Sigmoid colon (tissue), 7 donors: ENCODE measurements around the gene SLC25A28. TPM values are rescaled to one million over a fixed set of nuclear protein-coding genes. Genes with fewer than 3 reads are reported as not detected.

Experiments used
- DNase-seq: peaks from one replicate; pipeline ENCODE4 v3.0.0-alpha.2; 2019
- H3K27ac ChIP-seq, 4 donors: fragments of 200-600 bp; sonication (generic); one replicate each; pipeline ENCODE4 v1.5.1; 2016 to 2019; ENCODE audit warnings: mild to moderate bottlenecking in 1 of 4
- H3K27me3 ChIP-seq, 3 donors: fragments of 200-600 bp; sonication (generic); one replicate each; pipeline ENCODE4 v1.5.1; 2019; ENCODE audit warnings: mild to moderate bottlenecking in 1 of 3
- H3K36me3 ChIP-seq, 4 donors: fragments of 200-600 bp; sonication (generic); one replicate each; pipeline ENCODE4 v1.5.1; 2016 to 2019
- H3K4me1 ChIP-seq, 4 donors: fragments of 200-600 bp; sonication (generic); one replicate each; pipeline ENCODE4 v1.5.1; 2017 to 2019
- H3K4me3 ChIP-seq, 4 donors: fragments of 200-600 bp; sonication (generic); one replicate each; pipeline ENCODE4 v1.5.1; 2017 to 2019; ENCODE audit warnings: mild to moderate bottlenecking in 2 of 4, moderate library complexity in 1 of 4
- H3K9me3 ChIP-seq, 4 donors: fragments of 200-600 bp in 3 of 4; sonication (generic) in 3 of 4; one replicate each; pipeline versions ENCODE4 v1.5.1 to v1.6.1; 2013 to 2019
- EP300 ChIP-seq, 4 donors: sonication (generic); formaldehyde crosslinking; IDR thresholded peaks; one replicate each; pipeline ENCODE4 v1.6.1; 2017; ENCODE audit warnings: antibody characterized with exemption in 4 of 4
- POLR2A ChIP-seq, 2 donors: fragments of 450-650 bp; IDR thresholded peaks; one replicate each; pipeline ENCODE4 v1.6.1; 2016; ENCODE audit warnings: antibody characterized with exemption in 2 of 2, mild to moderate bottlenecking in 2 of 2, moderate library complexity in 2 of 2
- POLR2AphosphoS5 ChIP-seq, 4 donors: sonication (generic); formaldehyde crosslinking; IDR thresholded peaks; one replicate each; pipeline ENCODE4 v1.6.1; 2017; ENCODE audit warnings: antibody characterized with exemption in 4 of 4
- WGBS, 2 donors: extraction: QIAGEN DNeasy Blood & Tissue Kit; methylation state at CpG; one replicate each; pipeline ENCODE4 v1.1.7; 2013; 5-methylcytosine and 5-hydroxymethylcytosine counted together
- intact Hi-C: fragments of 100-400 bp; cut with DNase I; formaldehyde crosslinking; loops from one replicate; pipeline ENCODE4 v1.15.1; 2023
- polyA plus RNA-seq, 3 donors: library from polyadenylated mRNA; stranded (reverse); fragments of 200-250 nt; gene quantifications; one replicate each; pipeline ENCODE4 v1.2.3, GENCODE V29; 2013
- total RNA-seq, 4 donors: library from RNA; depleted of rRNA; stranded (reverse); fragments of >200 nt; gene quantifications; one replicate each; pipeline ENCODE4 v1.1.0, GENCODE V29; 2016
- TF ChIP-seq, protein P1 (sequence below), 4 experiments: fragments of 450-650 bp in 3 of 4; fragments of 200-600 bp in 1 of 4; IDR thresholded peaks; one replicate each; pipeline ENCODE4 v1.5.1; 2016 to 2019; ENCODE audit warnings: antibody characterized with exemption in 4 of 4, mild to moderate bottlenecking in 3 of 4, moderate library complexity in 2 of 4
- donor health status: healthy with polysubstance abuse.
- donor health status: Bipolar disorder and iron deficiency.
- donor health status: healthy.

Gene SLC25A28
- total and polyA plus RNA-seq, 7 donors: 18.0 to 65.1 (median 32.9) TPM

DNA sequence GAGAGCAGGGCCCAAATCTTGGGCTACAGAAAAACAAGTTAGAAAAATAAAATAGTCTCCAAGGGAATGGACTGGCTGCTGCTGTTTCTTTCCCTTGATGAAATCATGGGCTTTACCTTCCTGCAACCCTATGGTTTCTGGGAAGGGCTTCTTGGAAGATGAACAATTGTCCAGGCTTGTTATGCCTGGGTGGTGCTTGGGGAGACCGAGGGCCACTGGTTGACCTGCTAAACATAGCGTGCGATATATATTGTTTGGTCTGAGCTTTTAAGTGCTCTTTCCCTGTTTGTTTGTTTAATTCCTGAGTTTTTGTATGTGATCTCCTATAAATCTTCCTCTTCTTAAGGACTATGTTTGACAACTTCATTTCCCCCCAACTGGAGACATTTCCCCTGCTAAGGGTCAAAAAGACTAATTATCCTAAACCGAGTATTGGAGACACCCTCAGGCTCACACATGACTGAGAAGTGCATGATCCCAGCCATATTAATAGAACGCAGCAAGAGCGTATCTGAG, 37.9 kb downstream of the SLC25A28 start:
- H3K4me1 ChIP-seq: no peaks in the 10 kb centered on the region
- no peak overlapping the region for H3K4me3 ChIP-seq
- TF ChIP-seq POLR2AphosphoS5 (IDR thresholded peaks at IDR 0.05): no peak
- DNase-seq: no peak
- no peaks in the 10 kb centered on the region for H3K9me3 ChIP-seq
- no peaks in the 10 kb centered on the region for H3K36me3 ChIP-seq
- H3K27ac ChIP-seq: no peak overlapping the region
- intact Hi-C loops: no loop called here
- 72 to 76% methylated on average over 6 of the region's 6 CpGs for WGBS, 2 donors
- no peaks in the 10 kb centered on the region for H3K27me3 ChIP-seq

DNA sequence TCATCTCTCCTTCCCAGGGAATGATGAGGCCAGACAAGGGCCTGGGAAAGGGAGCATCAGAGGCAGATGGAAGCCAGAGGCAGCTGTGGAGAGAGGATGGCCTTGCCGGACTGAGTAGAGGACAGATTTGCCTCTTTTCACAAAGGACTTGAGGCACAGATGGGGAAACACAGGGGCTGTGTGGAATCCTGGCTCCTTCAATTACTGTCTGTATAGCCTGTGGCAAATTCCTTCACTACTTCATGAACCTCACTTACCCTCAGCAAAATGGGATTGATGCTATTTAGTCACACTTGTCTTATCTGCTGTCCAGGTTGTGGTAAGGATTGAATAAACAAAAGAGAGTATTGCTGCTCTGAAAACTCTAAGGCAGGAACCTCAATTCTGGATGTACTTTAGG, 40.3 kb downstream of the SLC25A28 start:
- intact Hi-C loops: no loop called here
- TF ChIP-seq, protein P1, sequence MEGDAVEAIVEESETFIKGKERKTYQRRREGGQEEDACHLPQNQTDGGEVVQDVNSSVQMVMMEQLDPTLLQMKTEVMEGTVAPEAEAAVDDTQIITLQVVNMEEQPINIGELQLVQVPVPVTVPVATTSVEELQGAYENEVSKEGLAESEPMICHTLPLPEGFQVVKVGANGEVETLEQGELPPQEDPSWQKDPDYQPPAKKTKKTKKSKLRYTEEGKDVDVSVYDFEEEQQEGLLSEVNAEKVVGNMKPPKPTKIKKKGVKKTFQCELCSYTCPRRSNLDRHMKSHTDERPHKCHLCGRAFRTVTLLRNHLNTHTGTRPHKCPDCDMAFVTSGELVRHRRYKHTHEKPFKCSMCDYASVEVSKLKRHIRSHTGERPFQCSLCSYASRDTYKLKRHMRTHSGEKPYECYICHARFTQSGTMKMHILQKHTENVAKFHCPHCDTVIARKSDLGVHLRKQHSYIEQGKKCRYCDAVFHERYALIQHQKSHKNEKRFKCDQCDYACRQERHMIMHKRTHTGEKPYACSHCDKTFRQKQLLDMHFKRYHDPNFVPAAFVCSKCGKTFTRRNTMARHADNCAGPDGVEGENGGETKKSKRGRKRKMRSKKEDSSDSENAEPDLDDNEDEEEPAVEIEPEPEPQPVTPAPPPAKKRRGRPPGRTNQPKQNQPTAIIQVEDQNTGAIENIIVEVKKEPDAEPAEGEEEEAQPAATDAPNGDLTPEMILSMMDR (IDR thresholded peaks at IDR 0.05): no peak
- no peak for TF ChIP-seq POLR2AphosphoS5 (IDR thresholded peaks at IDR 0.05)
- TF ChIP-seq EP300 (IDR thresholded peaks at IDR 0.05): no peak
- TF ChIP-seq POLR2A (IDR thresholded peaks at IDR 0.05): no peak

DNA sequence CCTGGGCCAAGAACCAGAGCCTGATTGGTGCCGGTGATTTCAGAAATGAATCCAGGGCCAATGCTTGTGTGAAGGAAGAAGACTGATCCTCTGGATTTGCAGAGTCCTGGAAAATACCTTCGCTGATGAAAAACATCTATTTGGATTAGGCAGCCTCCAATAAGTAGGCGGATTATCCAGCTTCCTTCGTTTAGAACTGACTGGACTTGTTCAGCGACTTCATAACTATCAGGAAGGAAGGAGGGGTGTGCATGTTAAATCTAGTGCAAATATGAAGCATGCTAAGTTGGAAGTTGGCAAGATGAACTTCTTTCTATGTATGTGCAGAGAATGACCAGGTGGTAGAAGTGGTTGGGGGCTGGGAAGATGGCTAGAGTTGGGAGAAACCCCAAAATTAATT, 46.4 kb downstream of the SLC25A28 start:
- no peak for DNase-seq
- Histone ChIP-seq H3K4me3 (no peak overlapping the region), H3K27ac (no peak overlapping the region), H3K36me3 (no peaks in the 10 kb centered on the region), H3K9me3 (no peaks in the 10 kb centered on the region), H3K27me3 (no peaks in the 10 kb centered on the region), H3K4me1 (no peaks in the 10 kb centered on the region)
- TF ChIP-seq POLR2AphosphoS5 (IDR thresholded peaks at IDR 0.05): no peak
- TF ChIP-seq, protein P1 (IDR thresholded peaks at IDR 0.05): no peak
- no peak for TF ChIP-seq POLR2A (IDR thresholded peaks at IDR 0.05)
- no peak for TF ChIP-seq EP300 (IDR thresholded peaks at IDR 0.05)
- intact Hi-C loops: no loop called here
- WGBS, 2 donors: 38 to 64% methylated on average over 5 of the region's 5 CpGs

More for the DNA sequence above, 40.3 kb downstream of the SLC25A28 start:
- H3K4me3 ChIP-seq: no peak overlapping the region
- no peaks in the 10 kb centered on the region for H3K27me3 ChIP-seq
- no peak overlapping the region for H3K27ac ChIP-seq
- 79 to 93% methylated on average over 1 of the region's 1 CpG for WGBS, 2 donors
- no peaks in the 10 kb centered on the region for H3K9me3 ChIP-seq
- no peaks in the 10 kb centered on the region for H3K4me1 ChIP-seq
- DNase-seq: no peak
- no peaks in the 10 kb centered on the region for H3K36me3 ChIP-seq

DNA sequence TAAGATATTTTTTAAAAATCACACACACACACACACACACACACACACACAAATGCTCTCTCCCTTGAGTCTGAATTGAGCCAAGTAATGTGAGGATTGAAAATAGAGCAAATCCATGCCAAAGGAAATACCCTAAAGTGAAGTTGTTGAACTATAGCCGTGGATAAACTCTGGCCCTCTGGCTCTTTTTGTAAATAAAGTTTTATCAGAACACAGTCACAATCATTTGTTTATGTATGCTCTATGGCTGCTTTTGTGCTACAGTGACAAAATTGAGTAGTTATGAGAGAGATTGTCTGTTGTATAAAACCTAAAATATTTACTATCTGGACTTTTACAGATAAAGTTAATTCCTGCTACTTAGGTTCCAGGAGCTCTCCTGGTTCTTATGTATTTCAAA, 48.4 kb downstream of the SLC25A28 start:
- H3K4me1 ChIP-seq: no peaks in the 10 kb centered on the region
- H3K27me3 ChIP-seq: no peaks in the 10 kb centered on the region
- DNase-seq: no peak
- H3K36me3 ChIP-seq: no peaks in the 10 kb centered on the region
- H3K9me3 ChIP-seq: no peaks in the 10 kb centered on the region
- no peak overlapping the region for H3K4me3 ChIP-seq
- intact Hi-C loops: no loop called here
- H3K27ac ChIP-seq: no peak overlapping the region
- TF ChIP-seq POLR2AphosphoS5 (IDR thresholded peaks at IDR 0.05): no peak
- TF ChIP-seq EP300 (IDR thresholded peaks at IDR 0.05): no peak
- 86 to 95% methylated on average over 1 of the region's 1 CpG for whole genome bisulfite sequencing, 2 donors

DNA sequence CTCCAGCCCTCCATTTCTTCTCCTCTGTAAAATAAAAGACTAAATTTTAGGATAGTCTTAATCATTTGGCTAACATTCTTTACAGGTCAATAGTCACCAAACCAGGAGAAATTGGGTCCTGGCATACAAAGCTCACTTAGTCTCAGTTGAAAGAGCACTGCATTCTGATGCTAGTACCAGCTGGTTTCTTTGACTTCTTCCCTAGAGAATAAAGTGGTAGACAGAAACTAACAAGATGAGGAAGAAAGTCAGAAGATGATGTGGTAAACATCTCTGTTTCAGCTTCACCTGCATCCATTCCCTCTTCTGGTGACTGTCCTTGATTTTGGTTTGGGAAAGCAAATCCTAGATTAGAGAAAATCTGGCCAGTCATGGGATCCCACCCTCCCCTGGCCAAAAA, 50.3 kb downstream of the SLC25A28 start:
- no peaks in the 10 kb centered on the region for H3K27me3 ChIP-seq
- DNase-seq: no peak
- no peak overlapping the region for H3K4me3 ChIP-seq
- H3K9me3 ChIP-seq: no peaks in the 10 kb centered on the region
- H3K27ac ChIP-seq: no peak overlapping the region
- TF ChIP-seq POLR2A (IDR thresholded peaks at IDR 0.05) (no peak), POLR2AphosphoS5 (IDR thresholded peaks at IDR 0.05) (no peak), EP300 (IDR thresholded peaks at IDR 0.05) (no peak)
- TF ChIP-seq, protein P1 (IDR thresholded peaks at IDR 0.05): no peak
- intact Hi-C loops: no loop called here
- H3K36me3 ChIP-seq: no peaks in the 10 kb centered on the region
- no peaks in the 10 kb centered on the region for H3K4me1 ChIP-seq

DNA sequence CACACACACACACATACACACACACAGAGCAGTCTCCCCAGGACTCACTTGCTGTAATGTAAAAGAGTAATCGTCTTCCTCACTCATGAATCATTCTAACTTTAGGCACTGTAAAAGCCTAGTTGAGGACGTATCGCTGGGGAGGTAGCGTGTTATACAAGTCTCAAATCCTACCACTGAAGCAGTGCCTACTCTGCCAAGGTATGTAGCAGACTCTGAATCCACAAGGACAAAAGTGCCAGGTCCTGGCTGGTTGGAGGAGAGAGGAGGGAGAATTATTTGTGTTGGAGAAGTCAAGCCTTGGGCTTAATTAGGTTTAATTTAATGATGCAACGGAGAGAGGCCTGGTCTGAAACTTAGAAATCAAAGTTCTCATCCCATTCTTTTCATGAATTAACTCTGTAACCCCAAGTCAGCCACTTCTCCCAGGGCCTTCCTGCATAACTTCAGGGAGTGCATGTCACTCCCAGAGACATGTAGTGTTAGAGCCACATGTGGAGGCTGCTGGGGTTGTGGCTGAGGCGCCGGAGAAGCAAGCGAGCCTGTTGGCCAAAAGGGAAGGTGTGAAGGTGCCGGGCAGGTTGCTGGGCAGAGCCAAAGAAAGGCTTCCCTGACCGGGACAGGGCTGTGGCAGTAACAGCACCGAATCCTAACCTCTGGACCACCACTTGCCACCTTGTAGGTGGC, 50.8 kb downstream of the SLC25A28 start:
- no peaks in the 10 kb centered on the region for H3K27me3 ChIP-seq
- no peaks in the 10 kb centered on the region for H3K9me3 ChIP-seq
- no peaks in the 10 kb centered on the region for H3K36me3 ChIP-seq
- H3K4me3 ChIP-seq: no peak overlapping the region
- H3K27ac ChIP-seq: no peak overlapping the region
- WGBS, 2 donors: 76 to 83% methylated on average over 11 of the region's 11 CpGs
- H3K4me1 ChIP-seq: no peaks in the 10 kb centered on the region
- intact Hi-C loops: no loop called here
- DNase-seq: no peak
- TF ChIP-seq, protein P1 (IDR thresholded peaks at IDR 0.05): no peak
- TF ChIP-seq EP300 (IDR thresholded peaks at IDR 0.05) (no peak), POLR2A (IDR thresholded peaks at IDR 0.05) (no peak), POLR2AphosphoS5 (IDR thresholded peaks at IDR 0.05) (no peak)
